Measurements from ENCODE around the gene P2RX6. TPM values are rescaled to one million over a fixed set of nuclear protein-coding genes. Genes with fewer than 3 reads are reported as not detected.

The P2RX6 gene
- total and polyA plus RNA-seq, 9 of the 15 experiments (the other 6 are each of a cell fraction or from before 2014, with no cell fraction given): 0.01 to 3.9 (median 1.5) TPM; not detected in 1

GRCh38 chr22:21045585-21046294 is 30.8 kb downstream of the P2RX6 start, which contains the start of gene LRRC74B (continued):
- TF ChIP-seq FOXA3 (CRISPR knock-in tag; conservative IDR thresholded peaks at IDR 0.05 in 1 of 2, IDR thresholded peaks at IDR 0.05 in 1 of 2): peak in 1 of 2 experiments; percentile 46; a peak in 1 of 4 replicates
- peak; percentile 98 for TF ChIP-seq FOS (IDR thresholded peaks at IDR 0.05; ENCODE audit: extremely low read depth, insufficient read length)
- peak; percentile 81 for TF ChIP-seq MAX (CRISPR knock-in tag; IDR thresholded peaks at IDR 0.05)
- no peak for TF ChIP-seq CBX8 (IDR thresholded peaks at IDR 0.05; ENCODE audit: borderline replicate concordance, extremely low read depth, low read depth, low read length, poor library complexity, severe bottlenecking)
- no peak for TF ChIP-seq MTA3 (IDR thresholded peaks at IDR 0.05; ENCODE audit: borderline replicate concordance)
- no peak for TF ChIP-seq ZBTB40 (IDR thresholded peaks at IDR 0.05)
- TF ChIP-seq ZBTB40 (CRISPR knock-in tag; IDR thresholded peaks at IDR 0.05): no peak
- no peak for TF ChIP-seq SNRNP70 (optimal IDR thresholded peaks at IDR 0.05; ENCODE audit: low read depth, low read length)
- peak; percentile 68; the same call in 1 of the 2 replicates for TF ChIP-seq RFX7 (CRISPR knock-in tag; IDR thresholded peaks at IDR 0.05)
- no peak for TF ChIP-seq ATF3 (IDR thresholded peaks at IDR 0.05)
- peak; percentile 40; the same call in 1 of the 2 replicates for TF ChIP-seq ATF3 (CRISPR knock-in tag; conservative IDR thresholded peaks at IDR 0.05)
- no peak for TF ChIP-seq ZNF124 (CRISPR knock-in tag; IDR thresholded peaks at IDR 0.05)
- peak; percentile 81 for TF ChIP-seq ETS1 (conservative IDR thresholded peaks at IDR 0.05; ENCODE audit: control insufficient read depth, low read depth, low read length)
- TF ChIP-seq MXI1 (IDR thresholded peaks at IDR 0.05; ENCODE audit: low read depth, low read length): peak; percentile 100
- TF ChIP-seq HNRNPLL (IDR thresholded peaks at IDR 0.05; ENCODE audit: low read depth, low read length, poor library complexity, severe bottlenecking): peak; percentile 39

Data from K562 (cell line).